Colon (tissue), 2 donors: ENCODE results near the gene NAPA.

Experiments used
- FAIRE-seq: peaks from 2 replicates; lab custom pipeline; 2012; peaks lifted over from hg19 to GRCh38; lab: Jason Lieb, UNC
- donor health status: control.
- donor health status: control.

Gene NAPA

DNA sequence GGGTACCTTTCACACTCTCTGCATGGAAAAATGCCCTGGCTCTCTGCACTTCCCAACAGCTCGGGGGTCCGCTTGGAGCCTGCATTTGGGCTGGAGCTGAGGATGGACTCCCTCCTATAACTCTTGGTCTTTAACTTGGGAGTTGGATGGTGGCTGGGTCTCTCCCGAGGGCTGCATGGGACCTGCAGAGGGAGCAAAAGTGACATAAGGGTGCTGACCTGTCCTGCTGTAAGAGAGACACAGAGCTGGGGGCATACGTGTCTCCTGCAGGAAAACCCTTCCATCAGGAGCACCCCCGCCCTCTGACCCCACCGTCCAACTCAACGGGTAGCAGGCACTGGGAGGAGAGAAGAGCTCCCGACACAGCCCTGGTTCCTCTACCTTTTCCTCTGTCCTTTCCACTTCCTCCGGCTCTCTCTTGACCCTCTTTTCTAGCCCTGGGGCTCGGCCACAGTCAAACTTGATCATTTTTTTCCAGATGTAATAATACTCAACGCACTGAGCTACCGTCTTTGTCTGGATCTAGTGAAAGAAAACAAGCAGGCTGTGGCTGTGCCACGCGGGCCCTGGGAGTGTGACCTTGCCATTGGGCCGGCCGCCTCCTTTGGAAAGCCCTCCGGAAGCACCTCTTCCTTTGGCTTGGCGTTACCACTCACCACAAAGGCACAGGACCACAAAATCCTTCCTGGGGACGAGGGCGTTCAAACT, 6.8 kb upstream of the NAPA start:
- FAIRE-seq, result no peak

DNA sequence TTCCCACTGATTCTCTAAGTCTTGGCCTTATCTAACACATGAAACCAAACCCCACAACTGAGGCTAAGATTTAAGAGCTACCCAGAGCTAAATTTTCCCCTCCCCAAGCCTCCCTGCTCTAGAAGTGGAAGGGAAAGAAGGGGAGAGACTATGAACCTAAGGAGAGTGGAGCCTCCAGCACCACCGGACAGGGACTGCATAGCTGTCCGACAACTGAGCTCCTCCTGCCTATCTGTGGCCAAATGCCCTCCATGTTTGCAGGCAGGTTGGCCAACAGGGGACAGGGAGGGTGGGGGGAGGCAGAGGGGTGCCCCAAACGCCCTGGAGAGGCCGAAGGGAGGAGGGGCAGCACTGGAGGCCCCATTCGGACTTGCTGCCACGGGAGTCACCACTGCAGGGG, 6.0 kb upstream of the NAPA start:
- FAIRE-seq, result no peak

DNA sequence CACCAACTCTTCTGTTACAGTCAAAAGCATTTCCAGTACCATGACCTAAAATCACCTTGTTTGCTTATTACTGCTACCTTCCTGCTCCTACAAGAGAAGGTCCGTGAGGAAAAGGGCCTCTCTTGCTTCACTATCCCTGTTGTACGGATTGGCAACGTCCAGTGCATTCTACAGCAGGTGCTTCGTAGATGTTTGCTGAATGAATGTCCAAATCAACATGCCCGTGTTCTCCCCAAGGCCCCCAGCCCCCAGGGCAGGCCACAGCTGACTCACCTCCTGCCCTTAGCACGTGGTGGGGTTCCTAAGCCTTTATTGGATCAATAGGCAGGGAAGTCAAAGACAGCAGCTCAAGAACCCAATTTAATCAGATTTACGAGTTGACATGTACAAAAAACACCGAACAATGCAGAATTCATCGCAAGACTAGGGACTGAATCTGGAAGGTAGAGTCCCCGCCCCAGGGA, 5.5 kb upstream of the NAPA start:
- no peak for FAIRE-seq

DNA sequence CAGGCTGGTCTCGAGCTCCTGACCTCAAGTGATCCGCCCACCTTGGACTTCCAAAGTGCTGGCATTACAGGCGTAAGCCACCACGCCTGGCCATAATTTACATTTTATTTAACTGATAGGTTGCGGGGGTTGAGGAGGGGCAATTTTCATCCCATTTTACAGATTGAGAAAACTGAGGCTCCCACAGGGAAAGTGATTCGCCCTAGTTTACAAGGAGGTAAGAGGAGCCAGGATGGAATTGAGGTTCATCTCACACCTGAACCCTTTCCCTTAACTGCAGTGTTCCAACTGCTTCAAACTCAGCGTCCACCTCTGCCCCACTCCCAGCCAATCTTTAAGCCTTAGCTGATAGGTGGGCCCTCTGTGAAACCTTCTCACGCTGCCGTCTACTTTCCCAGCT, 4.0 kb upstream of the NAPA start:
- no peak for FAIRE-seq

DNA sequence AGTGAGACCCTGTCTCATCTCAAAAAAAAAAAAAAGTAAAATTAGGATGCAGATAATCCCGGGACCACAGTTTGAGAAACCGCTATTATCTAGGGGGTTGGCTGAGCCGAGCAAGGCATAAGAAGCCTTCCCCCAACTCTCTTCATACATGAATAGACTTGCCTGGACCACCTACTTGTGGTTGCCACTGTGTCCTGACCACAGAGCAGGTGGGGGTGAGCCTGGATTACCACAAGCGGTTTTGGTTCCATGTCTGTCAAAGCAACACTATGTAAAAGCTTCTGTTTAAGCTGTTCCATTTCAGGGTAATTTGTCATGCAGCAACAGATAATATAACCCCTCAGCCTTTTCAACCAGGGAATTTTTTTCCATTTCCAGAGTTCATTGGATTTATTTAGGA, 3.3 kb upstream of the NAPA start:
- no peak for FAIRE-seq

DNA sequence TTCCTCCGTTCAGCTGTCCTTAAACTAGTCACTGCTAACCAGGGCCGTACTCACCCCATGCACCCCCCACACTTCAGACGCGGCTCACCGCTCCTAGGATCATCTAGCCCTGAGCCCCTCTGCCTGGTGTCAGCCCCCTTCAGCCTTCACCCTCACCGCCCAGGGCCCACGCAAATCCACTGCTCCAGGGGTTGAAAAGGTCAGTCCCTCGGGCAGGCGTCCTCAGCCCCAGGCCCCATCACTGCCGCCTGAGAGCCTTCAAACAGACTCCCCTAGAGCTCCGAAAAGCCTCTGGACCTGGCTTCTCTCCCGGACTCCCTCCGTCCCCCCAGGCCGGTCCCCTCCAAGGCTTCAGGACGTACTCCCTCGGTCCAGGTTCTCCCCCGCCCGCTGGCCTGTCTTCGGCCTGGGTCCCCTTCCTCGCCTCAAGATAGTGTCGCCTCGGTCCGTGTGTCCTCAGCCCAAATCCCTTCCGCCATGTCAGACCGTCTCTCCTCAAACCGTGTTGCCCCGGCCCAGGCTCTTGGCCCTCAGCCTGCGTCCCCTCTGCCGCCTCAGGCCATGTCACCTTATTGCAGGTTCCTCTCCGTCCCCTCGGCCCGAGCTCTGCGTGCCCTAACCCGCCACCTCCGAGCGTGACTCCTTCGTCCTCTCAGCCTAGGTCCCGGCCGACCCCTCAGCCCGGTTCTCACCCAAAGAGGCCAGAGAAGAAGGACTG, 553 bp downstream of the NAPA start:
- FAIRE-seq, result no peak

DNA sequence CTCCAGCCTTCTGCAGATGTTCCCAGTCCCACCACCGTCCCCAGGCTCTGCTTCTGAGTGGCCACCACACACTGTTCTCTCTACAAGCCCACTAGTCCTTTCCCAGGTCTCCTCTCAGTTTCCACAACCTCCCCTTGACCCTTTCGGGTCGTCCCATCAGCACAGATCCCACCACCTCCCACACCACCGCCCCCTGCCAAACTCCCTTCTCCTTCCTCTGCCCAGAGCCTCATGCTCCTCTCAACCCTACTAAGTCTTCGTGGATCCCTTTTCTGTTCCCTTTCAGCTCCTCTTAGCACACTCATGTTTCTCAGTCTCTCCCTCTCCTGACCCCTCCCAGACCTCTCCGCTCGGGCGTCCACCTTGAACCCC, 1.9 kb downstream of the NAPA start:
- no peak for FAIRE-seq

DNA sequence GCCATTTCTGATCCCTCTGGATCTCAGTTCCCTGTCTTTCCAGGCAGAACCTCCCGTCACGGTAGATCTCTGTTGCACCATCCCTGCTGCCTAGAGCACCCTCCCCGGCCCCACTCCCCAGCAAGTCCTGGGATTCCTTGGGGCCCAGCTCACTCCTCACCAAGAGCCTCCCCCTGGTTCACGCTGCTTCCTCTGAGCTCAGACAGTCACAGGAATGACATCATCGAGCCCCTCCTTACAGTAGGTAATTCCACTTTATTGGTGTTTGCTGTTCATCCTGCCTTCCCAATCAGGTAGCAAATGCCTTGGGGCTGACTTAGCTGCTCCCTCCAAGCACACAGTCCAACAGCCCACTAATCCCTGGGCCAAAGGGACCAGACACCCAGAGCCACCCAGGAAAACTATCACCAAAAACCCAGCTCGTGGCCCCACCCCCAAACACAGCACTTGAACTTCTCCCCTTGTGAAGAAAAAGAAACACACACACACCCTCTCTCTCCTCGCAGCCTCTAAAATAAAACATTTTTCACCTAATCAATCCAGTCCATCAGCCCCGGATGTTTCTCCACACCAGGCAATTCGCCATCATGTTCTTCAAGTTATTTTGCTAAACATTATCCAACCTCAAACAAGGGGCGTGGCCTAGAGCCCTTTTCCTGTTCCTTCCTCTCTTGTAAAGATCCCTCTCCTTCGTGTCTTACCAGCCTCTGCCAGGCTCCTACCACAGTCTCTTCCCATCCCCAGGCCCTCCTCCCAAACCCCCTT, 2.5 kb downstream of the NAPA start:
- FAIRE-seq, result no peak

DNA sequence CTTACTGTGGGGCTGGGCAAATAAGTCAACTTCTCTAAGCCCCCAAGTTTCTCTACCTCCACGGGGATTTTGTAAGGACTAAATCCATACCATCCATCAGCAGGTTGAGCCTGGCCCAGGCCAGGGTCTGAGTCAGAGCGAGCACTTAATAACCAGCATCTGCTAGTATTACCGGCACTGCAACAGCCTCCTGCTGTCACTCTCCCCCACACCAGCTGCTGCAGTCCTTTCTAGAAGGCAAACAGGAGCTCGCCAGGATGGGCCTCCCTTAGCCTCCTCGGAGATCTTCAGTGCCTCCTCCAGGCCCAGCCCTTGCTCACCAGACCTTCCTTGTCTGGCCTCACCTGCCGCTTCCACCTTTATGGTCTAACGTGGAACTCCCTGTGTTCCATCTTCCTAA, 3.2 kb downstream of the NAPA start:
- FAIRE-seq, result no peak

DNA sequence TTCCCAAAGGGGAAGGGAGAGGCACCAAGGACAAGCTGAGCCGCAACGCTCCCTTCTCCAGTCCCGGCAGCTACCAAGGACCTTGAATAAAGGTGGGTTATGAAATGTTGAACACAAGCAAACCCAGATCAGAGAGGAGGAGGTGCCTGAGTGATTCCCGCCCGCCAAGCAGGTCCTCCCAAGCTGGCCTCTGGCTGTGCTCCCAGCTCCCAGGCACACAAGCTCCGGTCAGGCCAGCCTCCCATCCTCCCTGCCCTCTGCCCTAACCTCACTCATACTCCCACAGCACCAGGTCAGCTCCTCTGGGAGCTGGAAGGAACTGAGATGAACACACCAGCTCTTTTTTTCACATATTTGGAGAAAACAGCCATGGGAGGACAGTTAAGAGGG, 3.7 kb downstream of the NAPA start:
- FAIRE-seq, result no peak

DNA sequence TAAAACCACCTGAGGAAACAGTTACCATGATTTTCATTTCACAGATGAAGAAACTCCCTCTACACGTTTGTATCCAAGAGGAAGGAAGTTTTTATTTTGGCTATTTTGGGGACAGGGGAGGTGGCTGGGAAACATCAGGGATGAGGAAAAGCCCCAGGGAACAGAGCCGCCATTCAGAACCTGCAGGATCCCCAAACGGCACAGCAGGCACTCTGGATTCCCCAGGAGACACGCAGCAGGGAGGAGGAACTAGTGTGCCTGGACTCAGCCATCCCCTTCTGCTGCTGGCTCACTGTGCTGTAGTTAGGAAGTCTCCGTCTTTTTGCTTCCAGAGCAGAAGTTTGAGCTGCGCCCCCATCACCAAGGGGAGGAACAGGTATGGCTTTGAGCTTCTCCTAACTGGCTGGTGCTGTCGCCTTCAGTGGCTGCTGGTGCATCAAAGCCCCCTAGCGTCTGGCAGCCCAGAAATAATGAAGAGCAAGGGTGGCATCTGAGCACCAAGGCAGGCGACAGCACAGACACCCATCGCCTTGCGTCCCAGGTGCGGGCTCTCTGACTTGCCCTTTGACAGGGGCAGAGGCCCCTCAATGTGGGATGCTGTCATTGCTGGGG, 4.2 kb downstream of the NAPA start:
- FAIRE-seq, result no peak

DNA sequence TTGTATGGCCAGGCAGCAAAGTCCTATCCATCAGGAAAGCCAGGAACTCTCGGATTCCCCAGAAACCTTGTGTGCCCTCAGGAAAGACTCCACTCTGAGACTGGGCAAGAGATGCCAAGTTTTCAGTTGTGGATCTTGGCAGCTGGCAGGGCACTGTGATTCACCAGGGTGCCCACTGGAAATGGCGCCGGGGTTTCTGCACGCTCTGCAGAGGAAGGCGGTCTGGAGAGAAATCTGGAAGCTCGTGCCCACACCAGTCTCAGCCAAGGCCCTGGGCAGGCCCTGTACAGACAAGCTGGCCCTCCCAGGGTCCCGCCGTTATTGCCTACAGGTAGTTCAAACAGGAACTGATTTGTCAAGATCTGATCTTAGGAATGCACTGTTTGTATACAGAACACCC, 4.9 kb downstream of the NAPA start:
- FAIRE-seq, result no peak

DNA sequence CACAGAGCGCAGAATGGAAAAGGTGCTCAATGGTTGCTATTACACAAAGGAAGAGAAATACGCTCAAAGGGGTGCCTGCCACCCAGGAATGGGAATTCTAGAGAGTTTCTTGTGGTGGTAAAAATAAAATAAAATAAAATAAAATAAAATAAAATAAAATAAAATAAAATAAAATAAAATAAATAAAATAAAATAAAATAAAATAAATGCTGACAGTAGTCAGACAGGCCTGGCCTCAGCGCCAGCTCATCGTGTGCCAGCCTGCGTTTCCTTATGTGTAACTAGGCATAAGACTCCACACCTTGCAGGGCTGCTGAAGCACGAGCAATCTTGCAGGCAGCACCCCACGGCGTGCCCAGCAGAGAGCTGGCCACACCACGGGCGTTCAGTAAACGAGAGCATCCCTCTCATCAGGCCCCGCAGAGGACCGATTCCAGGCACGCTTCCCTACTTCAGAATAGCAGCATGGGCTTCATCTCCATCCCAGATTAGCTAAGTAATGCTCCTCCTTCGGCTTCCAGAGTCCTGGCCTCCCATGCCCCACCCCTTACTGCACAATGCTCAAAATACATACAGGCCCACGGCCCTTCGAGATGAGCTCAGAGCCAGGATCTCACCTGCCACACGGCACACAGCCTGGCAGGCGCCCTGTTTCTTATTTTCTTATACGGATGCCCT, 5.6 kb downstream of the NAPA start:
- FAIRE-seq, result no peak

DNA sequence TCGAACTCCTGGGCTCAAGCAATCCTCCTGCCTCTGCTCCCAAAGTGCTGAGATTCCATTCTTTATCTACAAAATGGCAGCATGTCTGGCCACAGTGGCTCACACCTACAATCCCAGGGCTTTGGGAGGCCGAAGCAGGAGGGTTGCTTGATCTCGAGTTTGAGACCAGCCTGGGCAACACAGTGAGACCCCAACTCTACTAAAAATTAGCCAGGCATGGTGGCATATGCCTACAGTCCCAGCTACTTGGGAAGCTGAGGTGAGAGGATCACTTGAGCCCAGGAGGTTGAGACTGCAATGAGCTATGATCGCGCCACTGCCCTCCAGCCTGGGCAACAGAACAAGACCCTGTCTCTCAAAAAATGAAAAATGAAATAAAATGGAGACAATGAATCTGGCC, 6.1 kb downstream of the NAPA start:
- FAIRE-seq, result no peak

DNA sequence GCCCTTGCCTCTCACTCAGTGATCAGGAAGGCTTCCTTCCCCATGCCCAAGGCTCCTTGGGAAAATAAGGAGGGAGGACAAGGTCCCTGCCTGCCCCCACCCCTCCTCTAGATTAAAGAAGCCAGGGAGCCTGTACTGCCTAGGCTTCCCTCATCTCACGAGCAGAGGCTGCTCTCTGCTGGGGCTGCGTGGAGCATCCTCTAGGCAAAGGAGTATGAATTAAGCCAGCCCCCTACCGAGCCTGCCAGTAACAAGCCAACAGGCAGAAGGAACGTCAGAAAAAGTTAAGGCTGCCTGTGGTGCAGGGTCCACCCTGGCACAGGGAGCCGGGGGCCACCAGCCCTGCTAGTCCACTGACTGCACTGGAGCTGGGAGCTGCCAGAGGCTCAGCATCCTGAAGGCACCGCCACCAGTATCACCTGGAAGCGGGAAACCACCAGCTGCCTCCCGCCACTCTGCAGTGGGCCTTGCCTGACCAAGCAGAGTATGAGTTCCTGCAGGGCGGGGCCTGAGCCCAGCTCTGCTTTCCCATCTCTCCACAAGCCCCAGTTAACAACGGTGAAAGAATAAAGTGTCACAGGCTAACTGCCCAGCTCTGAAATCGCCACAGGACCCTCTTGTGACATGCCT, 6.8 kb downstream of the NAPA start:
- no peak for FAIRE-seq

DNA sequence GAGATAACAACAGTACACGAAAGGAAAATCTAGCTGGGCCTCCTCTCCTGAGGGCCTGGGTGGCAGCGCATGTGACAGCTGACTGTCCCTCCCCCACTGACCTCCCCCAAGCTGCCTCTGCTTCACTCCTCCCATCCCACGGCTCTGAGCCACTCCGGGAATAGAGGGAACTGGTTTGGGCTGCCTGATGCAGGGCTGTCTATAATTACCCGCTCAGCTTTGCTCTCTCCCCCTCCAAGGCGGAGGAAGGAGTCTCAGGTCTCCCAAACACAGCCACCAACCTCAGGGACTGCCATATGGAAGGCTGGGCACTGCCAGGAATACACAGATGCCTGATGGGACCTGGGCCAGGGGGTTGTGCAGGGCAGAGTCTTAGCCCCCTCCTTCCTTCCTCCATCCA, 7.9 kb downstream of the NAPA start:
- no peak for FAIRE-seq

DNA sequence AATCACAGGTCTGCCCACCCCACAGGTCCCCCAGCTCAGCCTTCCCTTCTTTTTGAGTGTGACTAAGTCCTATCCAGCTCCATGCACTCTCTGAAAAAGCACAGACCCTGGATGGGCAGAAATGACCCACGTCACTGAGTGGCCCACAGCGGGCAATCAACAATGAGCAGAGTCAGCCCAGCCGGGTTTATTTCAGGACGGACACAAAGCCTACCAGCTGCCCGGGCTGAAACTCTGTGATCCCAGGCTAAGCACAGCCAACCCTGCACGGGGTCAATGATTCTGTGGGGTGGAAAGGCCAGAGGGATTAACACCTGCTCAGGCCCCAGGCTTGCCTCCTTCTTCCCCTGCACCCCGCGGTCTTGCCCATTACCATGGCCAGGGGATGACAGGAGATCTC, 8.4 kb downstream of the NAPA start:
- FAIRE-seq, result no peak

DNA sequence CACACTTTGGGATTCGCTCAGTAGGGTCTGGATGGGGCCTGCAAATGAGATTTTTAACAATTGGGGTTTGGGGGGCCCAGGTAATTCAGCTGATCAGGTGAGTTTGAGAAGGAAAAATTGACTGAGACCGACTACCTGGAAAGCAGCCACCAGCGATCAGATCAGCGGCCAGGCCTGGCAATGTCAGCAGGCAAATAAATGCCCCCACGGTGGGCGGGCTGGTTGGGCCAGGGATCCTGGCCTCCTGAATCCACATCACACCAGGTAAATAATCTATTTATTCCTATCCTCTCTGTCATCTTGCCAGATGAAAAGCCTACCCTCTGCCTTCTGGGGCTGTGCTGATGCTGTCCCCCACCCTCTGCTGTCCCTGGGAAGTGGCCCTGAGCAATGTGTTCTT, 9.4 kb downstream of the NAPA start:
- FAIRE-seq, result no peak

DNA sequence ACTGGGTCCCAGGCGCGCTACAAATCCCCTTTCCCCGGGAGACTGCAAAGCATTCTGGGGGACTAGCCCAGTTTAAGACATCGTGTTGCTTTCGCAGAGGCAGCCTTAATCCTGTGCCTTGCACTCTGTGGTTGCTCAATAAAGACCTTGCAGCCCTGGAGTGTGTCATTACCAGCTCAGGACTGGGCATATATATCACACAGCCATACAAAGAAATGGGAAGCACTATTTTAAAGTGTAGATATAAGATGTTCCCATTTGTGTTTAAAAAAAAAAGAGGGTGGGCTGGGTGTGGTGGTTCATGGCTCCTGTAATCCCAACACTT, 11.1 kb downstream of the NAPA start:
- no peak for FAIRE-seq

DNA sequence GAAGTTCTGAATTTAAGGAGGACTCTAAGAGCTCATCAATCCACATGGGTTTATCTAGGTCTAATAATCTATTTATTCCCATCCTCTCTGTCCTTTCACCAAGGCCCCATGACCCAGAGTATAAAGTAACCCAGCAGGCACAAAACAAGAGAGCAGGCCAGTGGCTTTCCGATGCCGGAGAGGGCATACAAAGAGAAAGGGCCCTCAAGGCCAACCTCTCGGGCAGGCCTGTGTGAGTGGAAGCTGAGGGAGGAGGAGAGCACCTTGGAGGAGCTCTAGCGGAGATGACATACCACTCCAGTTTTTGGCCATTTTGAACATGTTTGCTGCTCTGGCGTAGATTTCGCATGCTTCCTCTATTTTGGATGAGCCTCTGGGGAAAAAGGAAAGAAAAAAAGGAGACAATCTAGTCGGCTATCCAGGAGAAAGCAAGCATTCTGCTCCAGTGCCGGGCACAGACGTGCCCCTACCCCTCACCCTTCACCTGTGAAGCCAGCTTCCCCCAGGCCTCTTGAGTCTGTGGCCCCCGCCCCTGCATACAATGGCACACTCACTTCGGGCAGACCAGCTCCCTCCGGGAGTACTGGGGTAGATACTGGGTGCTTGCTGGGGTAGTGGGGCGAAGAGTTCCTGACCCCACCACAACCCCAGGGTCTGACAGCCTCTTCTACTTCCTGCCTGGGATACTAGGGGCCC, 11.6 kb downstream of the NAPA start:
- FAIRE-seq, result no peak
